ENCODE data around the gene ATP4B.
"Not testable (repeated sequence)": the region's sequence is repeated elsewhere in the genome, so short reads cannot be mapped to it uniquely, and the experiment has no call there.

Gene ATP4B

DNA sequence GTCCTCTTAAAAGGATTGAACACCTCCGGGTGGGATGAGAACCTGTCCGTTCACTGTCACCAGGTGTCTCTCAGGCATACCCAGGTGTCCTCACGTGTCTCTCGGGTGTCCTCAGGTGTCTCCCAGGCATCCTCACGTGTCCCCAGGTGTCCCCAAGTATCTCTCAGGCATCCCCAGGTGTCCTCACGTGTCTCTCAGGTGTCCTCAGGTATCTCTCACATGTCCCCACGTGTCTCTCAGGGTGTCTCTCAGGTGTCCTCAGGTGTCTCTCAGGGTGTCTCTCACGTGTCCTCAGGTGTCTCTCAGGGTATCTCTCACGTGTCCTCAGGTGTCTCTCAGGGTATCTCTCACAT lies 33.8 kb downstream of the ATP4B start:
- DNase-seq: no peak

DNA sequence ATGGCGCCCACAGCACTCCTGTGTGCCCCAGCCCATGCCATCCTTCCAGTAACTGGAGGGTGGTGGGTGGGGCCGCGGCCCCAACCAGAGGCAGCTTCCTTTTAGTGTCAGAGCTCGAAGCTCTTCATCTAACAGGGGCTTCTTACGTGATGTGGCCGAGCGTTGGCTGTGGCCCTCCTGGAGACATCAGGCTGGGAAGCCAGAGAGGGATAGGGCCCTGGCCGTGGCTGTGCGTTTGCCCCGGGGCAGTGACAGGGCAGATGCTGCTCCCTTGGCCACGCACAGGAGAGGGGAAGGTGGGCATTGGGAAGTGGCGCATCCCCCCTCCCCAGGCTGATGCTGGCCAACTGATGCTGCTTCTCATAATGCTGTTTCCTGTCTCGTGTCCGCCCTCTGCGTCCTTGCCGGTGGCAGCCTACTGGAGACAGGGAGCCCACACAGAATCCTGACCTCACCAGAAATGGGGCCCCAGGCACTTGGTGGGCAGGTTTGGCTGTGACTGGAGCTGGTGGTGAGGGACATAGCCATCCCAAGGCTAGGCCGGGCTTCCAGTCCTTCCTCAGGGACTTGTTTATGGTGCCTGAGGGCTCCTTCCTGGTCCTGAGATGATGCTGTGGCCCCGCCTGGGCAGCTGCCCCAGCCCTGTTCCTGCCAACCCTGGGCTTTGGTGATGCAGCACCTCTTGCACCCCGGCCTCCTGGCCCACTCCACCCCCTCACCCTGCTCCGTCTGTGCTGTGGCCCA lies 34.3 kb downstream of the ATP4B start:
- DNase-seq: no peak

DNA sequence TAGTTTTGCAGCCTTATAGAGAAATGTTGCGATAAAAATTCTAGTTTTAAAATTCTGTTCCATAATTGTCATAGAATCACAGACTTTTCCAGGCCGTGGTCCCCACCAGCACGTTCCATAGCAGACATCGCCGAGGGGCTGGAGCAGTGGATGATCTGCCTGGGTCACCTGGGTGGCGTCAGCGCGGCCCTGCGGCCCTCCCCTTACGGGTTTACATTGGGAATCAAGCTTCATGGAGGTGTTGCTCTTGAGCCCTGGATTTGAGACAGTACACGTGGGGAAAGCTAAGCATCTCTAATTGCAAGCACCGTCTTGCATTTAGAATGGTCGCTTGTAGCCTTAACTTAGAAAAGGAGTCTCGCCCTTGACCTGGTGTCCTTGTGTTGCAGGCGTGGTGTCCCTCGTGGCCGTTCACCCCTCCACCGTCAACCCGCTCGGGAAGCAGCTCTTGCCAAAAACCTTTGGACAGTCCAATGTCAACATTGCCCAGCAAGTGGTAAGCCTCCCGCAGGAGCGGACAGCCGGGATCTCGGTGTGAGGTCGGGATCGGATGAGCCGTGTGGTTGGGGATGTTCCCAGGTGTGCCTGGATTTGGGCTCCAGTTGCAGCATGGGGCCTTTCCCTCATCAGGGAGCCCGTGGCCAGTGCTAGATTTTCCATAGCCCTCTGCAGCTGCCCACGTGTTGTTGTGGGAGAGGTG lies 35.1 kb downstream of the ATP4B start:
- DNase-seq: no peak

DNA sequence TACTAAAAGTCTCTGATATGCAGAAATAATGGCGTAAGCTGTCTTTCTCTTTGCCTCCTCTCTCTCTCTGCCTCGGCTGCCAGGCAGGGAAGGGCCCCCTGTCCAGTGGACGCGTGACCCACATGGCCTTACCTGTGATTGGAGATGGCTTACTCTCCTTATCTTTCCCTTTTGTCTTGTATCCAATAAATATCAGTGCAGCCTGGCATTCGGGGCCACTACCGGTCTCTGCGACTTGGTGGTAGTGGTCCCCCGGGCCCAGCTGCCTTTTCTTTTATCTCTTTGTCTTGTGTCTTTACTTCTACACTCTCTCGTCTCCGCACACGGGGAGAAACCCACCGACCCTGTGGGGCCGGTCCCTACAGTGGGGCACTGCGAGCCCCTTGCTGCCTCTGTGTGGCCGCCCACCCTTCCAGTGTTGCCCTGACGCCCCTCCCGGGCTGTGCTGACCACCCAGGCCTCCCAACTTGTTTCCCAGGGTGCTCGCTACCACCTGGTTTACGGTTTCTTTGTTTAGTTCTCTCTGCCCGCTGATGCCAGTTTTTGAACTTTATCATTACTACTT lies 35.9 kb downstream of the ATP4B start:
- DNase-seq: not testable (repeated sequence)

DNA sequence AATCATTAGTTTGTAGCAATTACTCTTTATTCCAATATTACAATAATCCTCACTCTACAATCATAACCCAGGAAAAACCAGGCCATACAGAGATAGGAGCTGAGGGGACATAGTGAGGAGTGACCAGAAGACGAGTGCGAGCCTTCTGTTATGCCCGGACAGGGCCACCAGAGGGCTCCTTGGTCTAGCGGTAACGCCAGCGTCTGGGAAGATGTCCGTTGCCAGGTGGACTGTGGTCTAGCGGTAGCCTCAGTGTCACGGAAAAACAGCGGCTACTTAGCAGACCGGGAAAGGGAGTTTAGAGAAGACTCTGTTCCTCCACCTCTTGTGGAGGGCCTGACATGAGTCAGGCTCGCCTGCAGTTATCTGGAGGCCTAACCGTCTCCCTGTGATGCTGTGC lies 36.5 kb downstream of the ATP4B start:
- not testable (repeated sequence) for DNase-seq

DNA sequence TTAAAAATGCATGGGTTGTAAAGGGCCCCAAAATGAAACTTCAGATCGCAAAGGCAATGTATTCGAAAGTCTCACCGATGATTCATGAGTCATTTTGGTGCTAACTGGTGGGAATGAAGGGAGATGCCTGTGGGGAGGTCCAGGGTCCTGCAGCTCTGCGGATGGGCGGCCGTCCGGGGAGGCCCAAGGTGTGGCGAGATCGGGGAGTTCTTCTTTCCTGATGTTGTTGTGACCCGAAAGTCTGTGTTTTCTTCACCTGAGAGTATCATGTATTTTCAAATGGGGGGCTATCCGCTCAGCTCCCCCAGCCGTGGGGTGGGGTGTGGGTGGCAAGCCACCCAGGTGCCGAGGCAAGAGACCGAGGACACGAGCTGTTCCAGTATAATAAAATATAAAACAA lies 37.0 kb downstream of the ATP4B start:
- no peak for DNase-seq

DNA sequence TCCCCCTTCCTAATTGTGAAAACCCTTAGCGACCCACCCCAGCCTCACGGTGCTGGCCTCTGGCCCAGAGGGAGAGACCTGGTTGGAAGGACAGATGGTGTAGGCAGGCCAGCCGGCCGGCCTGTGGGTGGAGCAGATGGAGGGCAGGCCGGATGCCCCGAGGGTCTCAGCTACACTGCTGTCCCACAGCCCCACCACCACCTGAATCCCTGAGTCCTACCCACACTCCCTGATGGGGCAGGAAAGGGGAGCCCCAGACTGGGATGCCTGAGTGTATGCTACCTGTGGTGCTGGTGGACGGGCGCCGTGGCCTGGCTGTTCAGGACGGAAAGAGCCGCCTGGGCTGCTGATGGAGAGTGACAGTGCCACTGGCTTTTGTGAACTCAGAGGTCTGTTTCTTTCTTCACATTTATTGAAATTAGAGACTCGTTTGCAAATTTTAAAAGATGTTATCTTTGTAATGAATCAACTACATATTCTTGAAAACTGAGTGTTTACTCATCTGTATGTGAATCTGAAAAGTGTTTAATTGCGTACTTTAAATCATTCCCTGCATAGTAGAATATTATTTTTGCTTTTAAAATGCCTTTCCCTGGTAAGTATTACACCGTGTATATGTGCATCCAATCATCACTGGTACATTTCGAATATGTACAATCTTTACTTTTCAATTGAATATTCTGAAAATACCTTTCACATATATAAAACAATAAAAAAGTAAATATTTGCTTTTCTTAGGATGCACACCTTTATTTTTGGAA lies 37.8 kb downstream of the ATP4B start:
- DNase-seq: no peak

DNA sequence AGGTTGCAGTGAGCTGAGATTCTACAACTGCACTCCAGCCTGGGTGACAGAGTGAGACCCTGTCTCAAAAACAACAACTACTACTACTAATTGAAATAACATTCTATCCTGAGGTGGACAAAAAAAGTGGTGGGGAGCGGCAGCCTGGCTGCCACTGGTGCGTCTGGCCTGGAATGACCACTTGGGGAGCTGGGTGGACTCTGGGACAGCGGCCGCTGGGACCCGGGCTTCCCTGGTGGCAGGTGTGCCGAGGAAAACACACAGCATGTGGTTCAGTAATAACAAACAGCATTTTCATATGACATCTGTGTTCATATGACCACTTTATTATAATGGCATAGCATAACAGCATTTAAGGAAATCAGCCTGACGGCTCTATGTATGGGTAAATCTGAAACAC lies 39.5 kb downstream of the ATP4B start:
- DNase-seq: no peak

DNA sequence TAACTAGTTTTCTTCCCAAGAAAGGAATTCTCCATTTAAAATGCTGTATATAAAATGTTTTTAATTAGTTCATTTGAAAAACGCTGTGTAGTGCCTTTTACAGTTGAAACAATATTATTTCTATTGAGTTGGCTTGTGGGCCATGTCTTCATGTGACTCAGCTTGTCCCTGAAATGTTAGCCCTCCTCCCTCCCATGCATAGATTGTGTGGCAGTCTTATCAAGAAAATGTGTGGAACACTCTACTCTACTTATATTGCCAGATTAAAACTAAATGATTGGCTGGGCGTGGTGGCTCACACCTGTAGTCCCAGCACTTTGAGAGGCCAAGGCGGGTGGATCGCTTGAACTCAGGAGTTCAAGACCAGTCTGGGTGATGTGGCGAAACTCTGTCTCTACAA lies 40.0 kb downstream of the ATP4B start:
- no peak for DNase-seq

DNA sequence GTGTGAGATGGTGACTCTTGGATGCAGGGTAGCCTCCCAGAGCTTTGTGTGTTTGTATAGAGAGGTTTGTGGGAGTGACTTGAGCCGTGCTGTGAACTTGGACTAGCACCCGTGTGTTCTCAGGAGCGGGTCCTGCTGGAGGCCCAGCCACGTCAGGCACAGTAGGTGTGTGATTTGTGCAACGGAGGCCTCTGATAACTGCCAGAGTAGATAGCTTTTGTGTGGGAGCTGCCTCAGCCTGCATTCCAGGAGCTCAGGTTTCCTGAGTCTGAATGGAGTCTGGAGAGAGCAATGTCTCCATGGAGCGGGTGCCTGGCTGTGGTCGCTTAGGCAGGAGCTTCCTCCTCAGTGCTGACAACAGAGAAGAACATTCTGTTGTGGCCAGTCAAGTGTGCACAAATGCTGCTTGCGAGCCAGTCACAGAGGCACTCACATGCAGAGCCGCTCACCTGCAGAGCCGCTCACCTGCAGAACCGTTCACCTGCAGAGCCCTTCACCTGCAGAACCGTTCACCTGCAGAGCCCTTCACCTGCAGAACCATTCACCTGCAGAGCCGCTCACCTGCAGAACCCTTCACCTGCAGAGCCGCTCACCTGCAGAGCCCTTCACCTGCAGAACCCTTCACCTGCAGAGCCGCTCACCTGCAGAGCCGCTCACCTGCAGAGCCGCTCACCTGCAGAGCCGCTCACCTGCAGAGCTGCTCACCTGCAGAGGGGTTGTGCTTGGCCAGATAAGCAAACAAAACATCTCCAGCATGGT lies 40.8 kb downstream of the ATP4B start:
- DNase-seq: no peak

DNA sequence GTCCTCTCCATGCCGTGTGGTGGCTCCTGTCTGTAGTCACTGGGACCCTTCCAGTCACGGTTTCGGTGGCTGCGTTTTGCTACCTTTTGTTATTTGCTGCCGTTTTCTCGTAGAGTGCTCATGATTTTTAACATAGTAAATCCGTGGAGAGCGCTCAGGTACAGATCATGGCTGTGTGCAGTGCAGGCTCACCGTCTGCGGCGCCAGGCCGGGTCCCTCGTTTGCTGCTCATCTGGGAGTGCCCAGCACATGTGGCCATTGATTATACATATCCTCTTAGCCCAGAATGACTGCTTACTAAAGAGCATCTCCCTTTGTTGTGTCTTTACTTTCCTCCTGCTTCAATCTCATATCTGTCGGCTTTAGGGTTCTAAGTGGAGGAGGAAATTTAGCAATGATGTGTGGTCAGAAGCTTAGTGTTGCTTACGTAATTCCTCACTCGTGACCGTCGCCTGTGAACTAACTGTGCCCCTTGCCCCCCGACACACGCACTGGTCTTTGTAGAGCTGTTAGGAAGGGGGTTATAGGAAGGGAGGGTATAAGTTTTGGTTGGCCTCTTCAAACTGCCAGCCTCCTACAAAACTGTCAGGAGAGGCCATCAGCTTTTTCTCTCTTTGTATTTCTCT lies 41.6 kb downstream of the ATP4B start:
- no peak for DNase-seq

DNA sequence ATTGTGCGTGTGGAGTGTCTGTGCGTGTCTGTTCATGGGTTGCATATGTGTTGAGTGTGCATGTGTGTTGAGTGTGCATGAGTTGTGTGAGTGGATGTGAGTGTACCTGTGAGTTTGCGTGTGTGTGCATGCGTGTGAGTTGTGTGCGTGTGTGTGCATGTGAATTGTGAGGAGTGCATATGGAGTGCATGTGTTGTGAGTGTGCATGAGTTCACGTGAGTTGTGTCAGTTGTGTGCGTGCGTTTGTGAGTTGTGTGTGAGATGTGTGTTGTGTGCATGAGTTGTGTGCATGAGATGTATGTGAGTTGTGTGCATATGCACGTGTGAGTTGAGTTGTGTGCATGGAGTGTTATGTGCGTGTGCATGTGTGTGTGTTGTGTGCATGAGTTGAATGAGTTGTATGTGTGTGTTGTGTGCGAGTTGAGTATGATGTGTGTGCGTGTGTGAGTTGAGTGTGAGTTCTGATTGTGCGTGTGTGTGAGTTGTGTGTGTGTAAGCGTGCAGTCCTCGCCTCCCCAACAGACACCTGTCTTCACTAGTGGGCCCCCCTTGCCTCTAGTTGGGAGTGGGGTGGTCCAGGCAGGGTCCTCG lies 44.1 kb downstream of the ATP4B start:
- DNase-seq: no peak

DNA sequence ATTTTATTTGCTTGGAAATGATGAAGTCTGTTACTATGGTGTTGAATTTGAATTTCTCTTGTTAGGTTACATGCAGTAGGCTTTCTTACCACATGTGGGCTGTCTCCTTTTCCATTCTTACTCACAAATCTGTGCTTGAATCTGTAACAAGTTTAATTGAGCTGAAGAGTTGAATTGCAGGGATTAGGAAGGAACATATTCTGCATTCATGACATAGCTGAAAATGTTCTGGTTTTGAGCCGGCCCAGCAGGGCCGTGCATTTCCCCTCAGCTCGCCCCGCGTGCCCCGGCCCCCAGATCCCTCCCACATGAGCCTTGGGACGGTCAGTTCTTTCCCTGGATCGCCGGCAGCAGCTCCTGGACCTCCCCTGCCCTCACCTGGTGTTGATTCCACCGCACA lies 45.4 kb downstream of the ATP4B start:
- DNase-seq: no peak

DNA sequence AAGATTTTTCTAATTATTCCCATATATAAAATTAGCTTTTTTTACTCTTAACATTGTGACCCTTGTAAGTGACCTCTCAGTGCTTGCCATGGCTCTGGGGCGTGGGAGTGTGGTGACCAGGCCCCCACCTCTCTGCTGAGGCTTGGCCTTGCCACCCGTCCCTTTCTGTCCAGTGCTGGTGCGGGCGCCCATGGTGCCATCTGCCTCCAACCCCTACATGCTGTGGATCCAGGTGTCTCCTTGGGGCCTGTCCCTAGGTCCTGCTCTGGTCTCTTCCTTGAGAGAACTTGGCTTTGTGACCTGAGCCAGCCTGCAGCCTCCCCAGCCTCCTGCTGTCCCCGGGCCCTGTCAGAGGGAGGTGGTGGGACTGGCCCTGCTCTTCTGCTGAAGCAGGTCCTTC lies 46.0 kb downstream of the ATP4B start:
- no peak for DNase-seq

DNA sequence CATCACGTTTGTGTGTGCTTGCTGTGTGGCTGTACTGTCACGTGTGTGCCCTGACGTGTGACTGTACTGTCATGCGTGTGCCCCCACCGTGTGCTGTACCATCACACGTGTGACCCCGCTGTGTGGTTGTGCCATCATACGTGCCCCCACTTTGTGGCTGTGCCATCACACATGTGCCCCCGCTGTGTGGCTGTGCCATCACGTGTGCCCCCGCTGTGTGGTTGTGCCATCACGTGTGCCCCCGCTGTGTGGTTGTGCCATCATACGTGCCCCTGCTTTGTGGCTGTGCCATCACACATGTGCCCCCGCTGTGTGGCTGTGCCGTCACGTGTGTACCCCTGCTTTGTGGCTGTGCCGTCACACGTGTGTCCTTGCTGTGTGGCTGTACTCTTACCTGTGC lies 47.7 kb downstream of the ATP4B start:
- no peak for DNase-seq

DNA sequence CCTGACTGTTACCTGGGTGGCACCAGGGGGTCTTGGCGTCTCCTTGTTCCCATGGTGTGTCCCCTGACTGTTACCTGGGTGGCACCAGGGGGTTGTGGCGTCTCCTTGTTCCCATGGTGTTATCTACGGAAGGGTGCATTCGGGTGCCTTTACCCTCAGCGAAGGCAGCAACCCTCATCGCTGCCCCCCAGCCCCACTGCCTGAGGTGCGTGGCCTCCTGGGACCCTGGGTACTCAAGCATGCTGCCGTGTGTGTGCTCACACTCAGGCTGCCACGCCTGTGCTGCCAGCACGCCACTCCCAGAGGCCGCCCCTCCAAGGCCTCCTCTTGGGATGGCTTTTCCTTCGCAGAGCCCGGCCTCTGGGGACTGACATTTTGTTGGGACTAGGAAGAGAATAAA lies 48.4 kb downstream of the ATP4B start:
- DNase-seq: no peak

DNA sequence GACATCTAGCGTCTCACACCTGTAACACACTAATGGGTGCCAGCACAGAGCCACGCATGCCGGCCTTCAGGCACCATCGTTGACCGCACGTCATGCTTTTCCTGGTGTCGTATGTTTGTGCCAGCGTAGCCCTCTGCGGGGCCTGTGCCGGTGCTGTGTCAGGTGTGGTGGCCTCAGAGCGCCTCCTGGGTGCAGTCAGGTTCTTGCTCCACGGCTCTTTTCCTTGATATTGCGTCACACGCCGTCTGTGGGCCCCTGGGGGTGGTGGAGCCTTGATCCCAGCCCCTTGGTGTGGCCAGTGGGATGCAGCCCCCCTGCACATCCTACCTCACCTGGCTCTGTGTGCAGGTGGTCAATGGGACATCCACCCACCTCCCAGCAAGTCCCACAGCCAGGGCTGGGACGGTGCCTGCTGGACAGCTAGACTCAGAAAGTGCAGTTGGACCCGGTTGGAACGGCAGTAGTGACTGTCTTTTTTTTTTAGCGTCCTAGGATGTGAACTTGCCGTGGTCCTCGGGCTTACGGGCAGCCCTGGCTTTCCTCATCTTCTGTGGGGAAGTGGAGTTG lies 48.9 kb downstream of the ATP4B start:
- DNase-seq: no peak

DNA sequence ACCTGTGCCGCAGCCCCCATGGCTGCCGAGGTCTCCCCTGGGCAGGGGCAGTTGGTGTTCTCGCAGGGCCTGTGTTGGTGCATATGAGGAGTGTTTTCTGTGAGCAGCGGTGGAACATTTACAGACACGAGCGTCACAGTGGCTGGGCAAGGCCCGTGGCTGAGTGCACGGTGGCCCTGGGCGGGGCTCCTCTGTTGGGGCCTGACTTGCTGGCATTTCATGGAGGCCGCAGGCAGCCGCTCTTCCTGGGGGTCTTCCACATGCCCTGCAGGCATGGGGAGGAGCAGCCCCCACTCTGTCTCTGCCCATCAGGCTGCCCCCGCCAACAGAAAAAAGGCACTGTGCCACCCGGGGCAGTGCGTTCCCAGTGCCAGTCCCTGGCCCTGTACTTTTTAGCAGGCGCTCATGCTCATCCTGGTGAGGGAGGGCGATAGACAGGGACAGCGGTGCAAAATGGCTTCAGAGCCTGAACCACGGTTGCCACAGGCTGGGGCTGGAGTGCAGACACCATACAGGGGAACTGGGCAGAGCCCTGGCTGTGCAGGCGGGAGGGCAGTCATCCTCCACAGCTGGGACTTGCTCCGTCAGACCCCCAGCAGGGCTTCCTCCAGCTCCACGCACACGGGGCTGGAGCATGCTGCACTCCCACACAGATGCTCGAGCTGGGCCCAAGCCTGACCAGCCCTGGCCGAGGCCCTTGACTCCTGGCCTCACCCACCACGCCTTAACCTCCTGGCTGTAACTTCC lies 49.9 kb downstream of the ATP4B start:
- no peak for DNase-seq

DNA sequence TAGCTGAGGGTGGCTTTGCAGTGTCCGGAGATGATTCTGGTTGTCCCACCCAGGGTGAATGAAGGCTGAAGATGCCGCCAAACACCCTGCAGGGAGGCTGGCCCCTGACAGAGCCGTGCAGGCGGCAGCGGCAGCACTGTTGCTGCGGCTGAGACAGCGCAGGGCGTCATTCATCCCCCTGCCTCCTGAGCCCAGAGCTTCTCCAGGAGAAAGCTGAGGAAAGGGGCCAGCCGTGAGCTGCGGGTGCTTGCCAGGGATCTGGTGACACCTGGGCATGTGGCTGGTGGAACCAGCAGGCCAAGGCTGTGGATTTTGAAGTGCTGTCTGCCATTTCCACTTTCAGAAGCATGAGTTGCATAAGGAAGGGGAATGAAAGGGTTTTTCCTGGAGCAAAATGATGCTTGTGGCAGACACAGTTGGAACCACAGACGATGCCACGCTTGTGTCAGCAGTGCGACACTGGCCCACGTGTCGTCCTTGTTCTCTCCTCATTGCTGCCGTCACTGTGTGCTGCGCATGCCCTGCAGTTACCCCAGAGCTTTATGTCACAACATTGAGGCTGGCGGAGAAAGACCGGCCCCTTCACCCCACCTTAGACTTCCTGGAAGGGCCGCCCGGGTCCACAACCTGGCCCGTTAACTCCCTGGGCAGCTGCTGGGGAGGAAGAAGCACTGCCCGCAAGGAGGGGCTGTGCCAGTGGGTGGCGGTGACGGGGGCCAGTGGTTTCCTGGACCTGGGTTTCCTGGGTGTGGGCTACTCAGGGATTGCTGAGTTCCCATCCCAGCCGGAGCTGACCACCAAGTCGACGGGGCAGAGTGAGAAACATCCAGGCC lies 50.7 kb downstream of the ATP4B start:
- peak; percentile 61 for DNase-seq

DNA sequence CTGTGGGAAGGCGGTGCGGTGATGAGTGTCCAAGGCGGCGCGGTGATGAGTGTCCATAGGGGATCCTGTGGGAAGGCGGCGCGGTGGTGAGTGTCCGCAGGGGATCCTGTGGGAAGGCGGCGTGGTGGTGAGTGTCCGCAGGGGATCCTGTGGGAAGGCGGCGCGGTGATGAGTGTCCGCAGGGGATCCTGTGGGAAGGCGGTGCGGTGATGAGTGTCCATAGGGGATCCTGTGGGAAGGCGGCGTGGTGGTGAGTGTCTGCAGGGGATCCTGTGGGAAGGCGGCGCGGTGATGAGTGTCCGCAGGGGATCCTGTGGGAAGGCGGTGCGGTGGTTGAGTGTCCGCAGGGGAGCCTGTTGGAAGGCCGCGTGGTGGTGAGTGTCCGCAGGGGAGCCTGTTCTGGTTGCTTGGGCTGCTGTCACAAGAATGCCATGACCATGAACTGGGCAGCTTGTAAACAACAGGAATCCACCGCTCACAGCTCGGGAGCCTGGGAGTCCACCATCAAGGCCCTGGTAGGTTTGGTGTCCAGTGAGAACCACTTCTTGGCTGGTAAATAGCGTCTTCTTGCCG lies 52.0 kb downstream of the ATP4B start:
- DNase-seq: no peak
